ENCODE data around the gene TBC1D1. TPM values are rescaled to one million over a fixed set of nuclear protein-coding genes. Genes with fewer than 3 reads are reported as not detected.

Gene TBC1D1
- total and polyA plus RNA-seq, 8 donors, result 16.2 to 41.0 (median 24.6) TPM

DNA sequence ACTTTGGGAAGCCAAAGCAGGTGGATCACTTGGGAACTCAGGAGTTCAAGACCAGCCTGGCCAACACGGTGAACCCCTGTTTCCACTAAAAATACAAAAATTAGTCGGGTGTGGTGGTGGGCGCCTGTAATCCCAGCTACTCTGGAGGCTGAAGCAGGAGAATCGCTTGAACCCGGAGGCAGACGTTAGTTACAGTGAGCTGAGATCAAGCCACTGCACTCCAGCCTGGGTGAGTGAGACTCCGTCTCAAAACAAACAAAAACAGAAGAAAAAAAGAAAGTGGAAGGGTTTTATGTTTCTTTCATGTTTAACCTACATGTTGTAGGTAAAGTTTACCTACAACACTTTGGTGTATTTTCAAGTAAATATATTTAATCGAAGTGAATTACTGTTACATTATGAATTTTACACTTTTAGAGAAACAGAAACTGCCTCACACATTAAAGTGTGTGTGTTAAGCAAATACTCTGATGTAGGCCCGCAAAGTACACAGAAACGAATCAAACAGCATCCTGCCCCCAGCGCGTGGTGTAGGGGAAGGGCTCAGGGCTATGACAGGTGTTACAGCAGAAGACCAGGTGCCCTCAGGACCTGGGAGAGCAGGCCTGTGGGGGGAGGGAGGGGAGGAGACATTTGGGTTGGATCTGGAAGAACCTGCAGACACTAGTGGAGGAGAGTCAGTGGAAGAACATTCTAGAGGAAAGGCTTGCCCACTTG is 108.3 kb downstream of the TBC1D1 start:
- TF ChIP-seq, protein P1, sequence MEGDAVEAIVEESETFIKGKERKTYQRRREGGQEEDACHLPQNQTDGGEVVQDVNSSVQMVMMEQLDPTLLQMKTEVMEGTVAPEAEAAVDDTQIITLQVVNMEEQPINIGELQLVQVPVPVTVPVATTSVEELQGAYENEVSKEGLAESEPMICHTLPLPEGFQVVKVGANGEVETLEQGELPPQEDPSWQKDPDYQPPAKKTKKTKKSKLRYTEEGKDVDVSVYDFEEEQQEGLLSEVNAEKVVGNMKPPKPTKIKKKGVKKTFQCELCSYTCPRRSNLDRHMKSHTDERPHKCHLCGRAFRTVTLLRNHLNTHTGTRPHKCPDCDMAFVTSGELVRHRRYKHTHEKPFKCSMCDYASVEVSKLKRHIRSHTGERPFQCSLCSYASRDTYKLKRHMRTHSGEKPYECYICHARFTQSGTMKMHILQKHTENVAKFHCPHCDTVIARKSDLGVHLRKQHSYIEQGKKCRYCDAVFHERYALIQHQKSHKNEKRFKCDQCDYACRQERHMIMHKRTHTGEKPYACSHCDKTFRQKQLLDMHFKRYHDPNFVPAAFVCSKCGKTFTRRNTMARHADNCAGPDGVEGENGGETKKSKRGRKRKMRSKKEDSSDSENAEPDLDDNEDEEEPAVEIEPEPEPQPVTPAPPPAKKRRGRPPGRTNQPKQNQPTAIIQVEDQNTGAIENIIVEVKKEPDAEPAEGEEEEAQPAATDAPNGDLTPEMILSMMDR (IDR thresholded peaks at IDR 0.05), result no peak
- ATAC-seq (peak; percentile 69 to 89 (median 84)), DNase-seq (peak in 1 of 6 donors; percentile 49), FAIRE-seq (no peak)
- Histone ChIP-seq H3K36me3 (no peaks in the 10 kb centered on the region), H3K4me1 (peaks cover 0 to 26% (median 0%) of the 10 kb centered on the region in 3 donors), H3K27me3 (no peaks in the 10 kb centered on the region), H3K27ac (peak overlapping the region in 1 of 4 donors; percentile 20), H3K9me3 (no peaks in the 10 kb centered on the region), H3K4me3 (no peak overlapping the region)
- 59 to 60% methylated on average over 12 of the region's 12 CpGs for WGBS, 2 donors
- intact Hi-C loops (cut with DNase I), result no loop called here

DNA sequence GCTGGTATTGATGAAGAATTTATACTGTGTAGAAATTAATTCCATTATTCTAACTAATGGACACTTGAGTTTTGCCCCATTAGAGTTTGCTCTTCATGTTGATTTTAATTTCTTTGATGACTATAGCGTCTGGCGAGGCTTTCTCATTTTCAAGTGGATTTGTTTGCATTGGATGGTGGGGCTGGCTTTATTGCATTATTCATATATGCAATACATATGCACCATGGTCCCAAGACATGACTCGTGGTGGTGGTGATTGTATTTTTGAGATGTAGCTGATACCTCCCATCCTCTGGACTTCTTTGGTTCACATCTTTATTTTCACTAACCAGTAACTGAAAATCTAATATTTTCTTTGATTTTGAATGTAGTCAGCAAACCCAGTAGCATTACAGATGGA is 109.1 kb downstream of the TBC1D1 start:
- intact Hi-C loops (cut with DNase I), result no loop called here
- FAIRE-seq, result no peak
- WGBS, 2 donors, result 90 to 96% methylated on average over 3 of the region's 3 CpGs
- Histone ChIP-seq H3K4me1 (peaks cover 0 to 18% (median 0%) of the 10 kb centered on the region in 3 donors), H3K9me3 (no peaks in the 10 kb centered on the region), H3K4me3 (no peak overlapping the region), H3K27me3 (no peaks in the 10 kb centered on the region), H3K27ac (no peak overlapping the region), H3K36me3 (no peaks in the 10 kb centered on the region)
- TF ChIP-seq, protein P1 (IDR thresholded peaks at IDR 0.05), result no peak
- DNase-seq, result no peak
- ATAC-seq, result no peak

DNA sequence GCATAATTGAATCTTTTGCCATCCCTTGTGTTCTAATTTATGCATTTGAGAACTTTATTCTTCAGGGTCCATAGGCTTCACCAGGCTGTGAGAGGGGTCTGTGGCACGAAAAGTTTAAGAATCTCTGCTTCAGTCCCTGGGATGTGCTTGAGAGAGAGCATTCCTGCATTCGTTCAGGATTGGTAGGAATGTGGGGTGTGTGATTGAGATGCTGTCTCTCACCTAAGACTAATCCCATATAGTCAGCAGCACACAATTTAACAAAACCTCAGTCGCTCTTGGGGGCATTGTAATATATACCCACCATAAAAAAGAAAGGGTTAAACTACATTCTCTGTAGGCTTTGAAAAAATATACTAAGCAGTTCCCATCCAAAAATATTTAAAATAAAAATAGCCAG is 111.0 kb downstream of the TBC1D1 start:
- peaks cover 0 to 5% (median 0%) of the 10 kb centered on the region in 3 donors for H3K4me1 ChIP-seq
- TF ChIP-seq, protein P1 (IDR thresholded peaks at IDR 0.05), result no peak
- 91 to 95% methylated on average over 3 of the region's 3 CpGs for WGBS, 2 donors
- no peaks in the 10 kb centered on the region for H3K36me3 ChIP-seq
- no peaks in the 10 kb centered on the region for H3K9me3 ChIP-seq
- H3K27me3 ChIP-seq, result no peaks in the 10 kb centered on the region
- intact Hi-C loops (cut with DNase I), result no loop called here
- DNase-seq (no peak), ATAC-seq (no peak), FAIRE-seq (no peak)
- H3K27ac ChIP-seq, result no peak overlapping the region
- H3K4me3 ChIP-seq, result no peak overlapping the region

DNA sequence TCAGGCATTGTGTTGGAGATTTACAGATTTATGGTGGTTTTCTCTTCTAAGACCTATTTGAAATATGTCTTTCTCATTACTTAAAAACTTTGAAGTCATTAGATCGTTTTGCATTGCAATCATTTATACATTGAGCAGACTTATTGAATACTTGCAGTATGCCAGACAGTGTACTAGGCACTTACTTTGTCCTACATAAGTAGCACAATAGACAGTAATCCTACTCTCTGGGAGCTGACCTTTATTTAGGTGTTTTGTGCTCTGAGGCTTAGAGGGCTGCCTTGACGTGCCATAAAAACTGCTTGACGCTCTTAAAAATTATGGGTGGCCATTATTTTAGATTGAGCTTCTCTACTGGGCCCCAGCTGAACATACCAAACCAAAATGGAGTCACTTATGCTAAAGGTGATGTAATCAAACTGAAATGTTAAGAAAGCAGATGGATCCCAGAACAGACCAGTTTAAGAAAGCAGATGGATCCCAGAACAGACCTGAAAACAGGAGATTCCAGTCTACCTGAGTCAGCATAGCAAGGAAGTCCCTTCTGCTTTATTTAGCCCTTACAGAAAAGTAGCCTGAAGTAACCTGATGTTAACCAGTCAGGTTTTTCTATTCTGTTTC is 111.7 kb downstream of the TBC1D1 start:
- ATAC-seq (no peak), DNase-seq (no peak), FAIRE-seq (no peak)
- Histone ChIP-seq H3K9me3 (no peaks in the 10 kb centered on the region), H3K4me1 (peaks cover 0 to 5% (median 0%) of the 10 kb centered on the region in 3 donors), H3K36me3 (no peaks in the 10 kb centered on the region), H3K4me3 (no peak overlapping the region), H3K27me3 (no peaks in the 10 kb centered on the region), H3K27ac (no peak overlapping the region)
- WGBS, 2 donors, result 93 to 96% methylated on average over 3 of the region's 3 CpGs
- TF ChIP-seq, protein P1 (IDR thresholded peaks at IDR 0.05), result no peak
- intact Hi-C loops (cut with DNase I), result no loop called here

DNA sequence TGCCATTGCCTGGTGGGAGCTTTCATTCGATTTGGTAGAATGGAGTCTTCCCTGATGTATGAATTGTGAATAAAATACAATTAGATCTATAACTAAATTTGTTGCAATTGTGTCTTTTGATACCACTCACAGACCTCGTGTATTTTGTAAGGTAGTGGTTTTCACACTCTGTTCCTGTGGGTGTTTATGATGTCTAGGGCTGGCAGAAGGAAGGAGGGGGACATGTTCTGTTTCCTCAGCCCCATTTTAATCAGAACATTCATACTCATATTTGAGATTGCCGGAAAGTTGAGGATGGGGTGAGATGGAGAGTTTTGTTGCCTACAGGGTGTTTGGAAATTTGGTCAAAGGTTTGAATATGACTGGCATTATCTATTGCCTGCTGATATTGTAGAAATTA is 112.2 kb downstream of the TBC1D1 start:
- no peaks in the 10 kb centered on the region for H3K36me3 ChIP-seq
- WGBS, 2 donors, result 86 to 91% methylated on average over 3 of the region's 3 CpGs
- no peak overlapping the region for H3K27ac ChIP-seq
- peaks cover 0 to 5% (median 0%) of the 10 kb centered on the region in 3 donors for H3K4me1 ChIP-seq
- no peak for FAIRE-seq
- no peaks in the 10 kb centered on the region for H3K27me3 ChIP-seq
- intact Hi-C loops (cut with DNase I), result no loop called here
- H3K9me3 ChIP-seq, result no peaks in the 10 kb centered on the region
- TF ChIP-seq, protein P1 (IDR thresholded peaks at IDR 0.05), result no peak
- ATAC-seq, result no peak
- no peak overlapping the region for H3K4me3 ChIP-seq
- no peak for DNase-seq

Measured in pancreas (tissue), 10 donors.